Dermis blood vessel endothelial cell (primary cell): Measurements from ENCODE around the gene HHATL. TPM values are rescaled to one million over a fixed set of nuclear protein-coding genes. Genes with fewer than 3 reads are reported as not detected.

ENCODE experiments used
- DNase-seq: peaks from one replicate; pipeline ENCODE4 v3.0.0; 2010
- total RNA-seq: library from RNA; depleted of rRNA; stranded (reverse); fragments of >200 nt; gene quantifications from 2 replicates; pipeline ENCODE4 v1.2.3, GENCODE V29; 2014

Gene HHATL
- not detected in 2 replicates for total RNA-seq

GRCh38 chr3:42702066-42702951 lies at the start of gene HHATL:
TSS of gene HHATL (minus strand) at chr3:42702798. CDS start at chr3:42700826, 1,972 bp downstream.
- DNase-seq, result no peak

GRCh38 chr3:42751609-42752008 lies 49.0 kb upstream of the HHATL start:
- DNase-seq, result peak; percentile 22

- no peak for DNase-seq
These were observed 48.2 kb upstream of the HHATL start for GRCh38 chr3:42750834-42751233.

- DNase-seq, result peak; percentile 8
These were observed 47.2 kb upstream of the HHATL start for GRCh38 chr3:42749753-42750231.

- no peak for DNase-seq
These were observed 46.6 kb upstream of the HHATL start for GRCh38 chr3:42749025-42749752.

- no peak for DNase-seq
These were observed 45.0 kb upstream of the HHATL start for GRCh38 chr3:42747581-42747980.

GRCh38 chr3:42746455-42747450 lies 44.2 kb upstream of the HHATL start:
- DNase-seq, result no peak

GRCh38 chr3:42745776-42746454 lies 43.3 kb upstream of the HHATL start:
- no peak for DNase-seq

- no peak for DNase-seq
These were observed 42.7 kb upstream of the HHATL start for GRCh38 chr3:42745291-42745745.

- DNase-seq, result no peak
These were observed 40.8 kb upstream of the HHATL start for GRCh38 chr3:42743204-42743995.

GRCh38 chr3:42742688-42743087 lies 40.1 kb upstream of the HHATL start:
- DNase-seq, result no peak

- no peak for DNase-seq
These were observed 39.7 kb upstream of the HHATL start for GRCh38 chr3:42742259-42742658.

- no peak for DNase-seq
These were observed 39.2 kb upstream of the HHATL start for GRCh38 chr3:42741796-42742195.

GRCh38 chr3:42739401-42740158 lies 37.0 kb upstream of the HHATL start:
- no peak for DNase-seq

GRCh38 chr3:42736531-42736930 lies 33.9 kb upstream of the HHATL start:
- no peak for DNase-seq

- no peak for DNase-seq
These were observed 33.5 kb upstream of the HHATL start for GRCh38 chr3:42736081-42736480.

GRCh38 chr3:42735615-42736014 lies 33.0 kb upstream of the HHATL start:
- DNase-seq, result no peak

- DNase-seq, result no peak
These were observed 32.4 kb upstream of the HHATL start for GRCh38 chr3:42735019-42735418.

GRCh38 chr3:42734263-42734860 lies 31.8 kb upstream of the HHATL start:
- DNase-seq, result no peak
